WTC11 (cell line): ENCODE results near the gene KAZN.

Source experiments
- CREB1 ChIP-seq: sonication (generic); formaldehyde crosslinking; IDR thresholded peaks from 2 replicates; pipeline ENCODE4 v1.8.0; 2023; ENCODE audit warnings: mild to moderate bottlenecking, missing genetic modification reagents
- FOXJ3 ChIP-seq: sonication (generic); formaldehyde crosslinking; IDR thresholded peaks from 2 replicates; pipeline ENCODE4 v1.9.0; 2021; ENCODE audit warnings: missing genetic modification reagents, mild to moderate bottlenecking, borderline replicate concordance
- GRHL2 ChIP-seq: fragments of 250-450 bp; sonication (Bioruptor Pico); IDR thresholded peaks from 2 replicates; pipeline ENCODE4 v1.8.0; 2022; ENCODE audit warnings: mild to moderate bottlenecking, moderate library complexity; ENCODE audit not compliant: insufficient replicate concordance, severe bottlenecking
- JUN ChIP-seq: sonication (generic); formaldehyde crosslinking; IDR thresholded peaks from 2 replicates; pipeline ENCODE4 v1.8.0; 2023; ENCODE audit warnings: mild to moderate bottlenecking, missing genetic modification reagents
- SP1 ChIP-seq: sonication (generic); formaldehyde crosslinking; conservative IDR thresholded peaks from 2 replicates; pipeline ENCODE4 v1.8.1; 2022; ENCODE audit warnings: missing genetic modification reagents
- TF ChIP-seq, protein P1 (sequence below): fragments of 200-600 bp; IDR thresholded peaks from 2 replicates; pipeline ENCODE4 v1.8.0; 2022; ENCODE audit warnings: antibody characterized with exemption
- TF ChIP-seq, protein P2 (sequence below): sonication (generic); formaldehyde crosslinking; IDR thresholded peaks from 2 replicates; pipeline ENCODE4 v1.8.0; 2023; ENCODE audit warnings: missing genetic modification reagents, mild to moderate bottlenecking, borderline replicate concordance
- TF ChIP-seq, protein P3 (sequence below): sonication (generic); formaldehyde crosslinking; IDR thresholded peaks from 2 replicates; pipeline ENCODE4 v1.8.0; 2022; ENCODE audit warnings: mild to moderate bottlenecking, missing genetic modification reagents
- TF ChIP-seq, protein P4 (sequence below): sonication (generic); formaldehyde crosslinking; IDR thresholded peaks from 2 replicates; pipeline ENCODE4 v1.8.0; 2022; ENCODE audit warnings: mild to moderate bottlenecking, missing genetic modification reagents
- TF ChIP-seq, protein P5 (sequence below): sonication (generic); formaldehyde crosslinking; IDR thresholded peaks from 2 replicates; pipeline ENCODE4 v1.8.1; 2023; ENCODE audit warnings: mild to moderate bottlenecking, moderate library complexity, missing genetic modification reagents
- TF ChIP-seq, protein P6 (sequence below): sonication (generic); formaldehyde crosslinking; IDR thresholded peaks from 2 replicates; pipeline ENCODE4 v1.8.1; 2022; ENCODE audit warnings: low read depth, missing genetic modification reagents, borderline replicate concordance

DNA sequence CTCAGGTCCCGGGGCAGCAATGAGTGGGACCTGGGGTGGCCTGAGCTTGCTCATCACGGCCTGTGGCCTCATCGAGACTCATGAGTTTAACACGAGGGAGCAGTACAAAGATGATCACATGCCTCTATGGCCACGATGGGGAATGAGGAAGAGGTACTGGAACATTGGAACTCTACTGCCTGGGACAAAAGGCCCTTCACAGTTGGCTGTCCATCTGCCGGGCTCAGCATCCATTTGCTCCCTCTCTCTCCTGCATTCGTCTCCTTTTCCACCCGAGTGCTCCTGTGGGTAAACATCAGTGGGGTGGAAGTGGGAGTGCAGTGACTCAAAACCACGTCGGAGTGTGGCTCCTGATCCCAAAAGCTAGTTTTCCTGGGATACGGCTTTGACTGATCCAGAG, 124.9 kb downstream of the KAZN start:
- TF ChIP-seq, protein P1, sequence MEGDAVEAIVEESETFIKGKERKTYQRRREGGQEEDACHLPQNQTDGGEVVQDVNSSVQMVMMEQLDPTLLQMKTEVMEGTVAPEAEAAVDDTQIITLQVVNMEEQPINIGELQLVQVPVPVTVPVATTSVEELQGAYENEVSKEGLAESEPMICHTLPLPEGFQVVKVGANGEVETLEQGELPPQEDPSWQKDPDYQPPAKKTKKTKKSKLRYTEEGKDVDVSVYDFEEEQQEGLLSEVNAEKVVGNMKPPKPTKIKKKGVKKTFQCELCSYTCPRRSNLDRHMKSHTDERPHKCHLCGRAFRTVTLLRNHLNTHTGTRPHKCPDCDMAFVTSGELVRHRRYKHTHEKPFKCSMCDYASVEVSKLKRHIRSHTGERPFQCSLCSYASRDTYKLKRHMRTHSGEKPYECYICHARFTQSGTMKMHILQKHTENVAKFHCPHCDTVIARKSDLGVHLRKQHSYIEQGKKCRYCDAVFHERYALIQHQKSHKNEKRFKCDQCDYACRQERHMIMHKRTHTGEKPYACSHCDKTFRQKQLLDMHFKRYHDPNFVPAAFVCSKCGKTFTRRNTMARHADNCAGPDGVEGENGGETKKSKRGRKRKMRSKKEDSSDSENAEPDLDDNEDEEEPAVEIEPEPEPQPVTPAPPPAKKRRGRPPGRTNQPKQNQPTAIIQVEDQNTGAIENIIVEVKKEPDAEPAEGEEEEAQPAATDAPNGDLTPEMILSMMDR, result no peak
- TF ChIP-seq, protein P2, sequence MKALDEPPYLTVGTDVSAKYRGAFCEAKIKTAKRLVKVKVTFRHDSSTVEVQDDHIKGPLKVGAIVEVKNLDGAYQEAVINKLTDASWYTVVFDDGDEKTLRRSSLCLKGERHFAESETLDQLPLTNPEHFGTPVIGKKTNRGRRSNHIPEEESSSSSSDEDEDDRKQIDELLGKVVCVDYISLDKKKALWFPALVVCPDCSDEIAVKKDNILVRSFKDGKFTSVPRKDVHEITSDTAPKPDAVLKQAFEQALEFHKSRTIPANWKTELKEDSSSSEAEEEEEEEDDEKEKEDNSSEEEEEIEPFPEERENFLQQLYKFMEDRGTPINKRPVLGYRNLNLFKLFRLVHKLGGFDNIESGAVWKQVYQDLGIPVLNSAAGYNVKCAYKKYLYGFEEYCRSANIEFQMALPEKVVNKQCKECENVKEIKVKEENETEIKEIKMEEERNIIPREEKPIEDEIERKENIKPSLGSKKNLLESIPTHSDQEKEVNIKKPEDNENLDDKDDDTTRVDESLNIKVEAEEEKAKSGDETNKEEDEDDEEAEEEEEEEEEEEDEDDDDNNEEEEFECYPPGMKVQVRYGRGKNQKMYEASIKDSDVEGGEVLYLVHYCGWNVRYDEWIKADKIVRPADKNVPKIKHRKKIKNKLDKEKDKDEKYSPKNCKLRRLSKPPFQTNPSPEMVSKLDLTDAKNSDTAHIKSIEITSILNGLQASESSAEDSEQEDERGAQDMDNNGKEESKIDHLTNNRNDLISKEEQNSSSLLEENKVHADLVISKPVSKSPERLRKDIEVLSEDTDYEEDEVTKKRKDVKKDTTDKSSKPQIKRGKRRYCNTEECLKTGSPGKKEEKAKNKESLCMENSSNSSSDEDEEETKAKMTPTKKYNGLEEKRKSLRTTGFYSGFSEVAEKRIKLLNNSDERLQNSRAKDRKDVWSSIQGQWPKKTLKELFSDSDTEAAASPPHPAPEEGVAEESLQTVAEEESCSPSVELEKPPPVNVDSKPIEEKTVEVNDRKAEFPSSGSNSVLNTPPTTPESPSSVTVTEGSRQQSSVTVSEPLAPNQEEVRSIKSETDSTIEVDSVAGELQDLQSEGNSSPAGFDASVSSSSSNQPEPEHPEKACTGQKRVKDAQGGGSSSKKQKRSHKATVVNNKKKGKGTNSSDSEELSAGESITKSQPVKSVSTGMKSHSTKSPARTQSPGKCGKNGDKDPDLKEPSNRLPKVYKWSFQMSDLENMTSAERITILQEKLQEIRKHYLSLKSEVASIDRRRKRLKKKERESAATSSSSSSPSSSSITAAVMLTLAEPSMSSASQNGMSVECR (CRISPR knock-in tag), result no peak
- TF ChIP-seq, protein P3, sequence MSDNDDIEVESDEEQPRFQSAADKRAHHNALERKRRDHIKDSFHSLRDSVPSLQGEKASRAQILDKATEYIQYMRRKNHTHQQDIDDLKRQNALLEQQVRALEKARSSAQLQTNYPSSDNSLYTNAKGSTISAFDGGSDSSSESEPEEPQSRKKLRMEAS (CRISPR knock-in tag), result no peak
- no peak for TF ChIP-seq FOXJ3 (CRISPR knock-in tag)
- TF ChIP-seq, protein P4, sequence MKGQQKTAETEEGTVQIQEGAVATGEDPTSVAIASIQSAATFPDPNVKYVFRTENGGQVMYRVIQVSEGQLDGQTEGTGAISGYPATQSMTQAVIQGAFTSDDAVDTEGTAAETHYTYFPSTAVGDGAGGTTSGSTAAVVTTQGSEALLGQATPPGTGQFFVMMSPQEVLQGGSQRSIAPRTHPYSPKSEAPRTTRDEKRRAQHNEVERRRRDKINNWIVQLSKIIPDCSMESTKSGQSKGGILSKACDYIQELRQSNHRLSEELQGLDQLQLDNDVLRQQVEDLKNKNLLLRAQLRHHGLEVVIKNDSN (CRISPR knock-in tag), result no peak
- TF ChIP-seq GRHL2 (CRISPR knock-in tag), result no peak
- no peak for TF ChIP-seq JUN (CRISPR knock-in tag)
- no peak for TF ChIP-seq CREB1 (CRISPR knock-in tag)
- TF ChIP-seq SP1 (CRISPR knock-in tag), result no peak
- TF ChIP-seq, protein P5, sequence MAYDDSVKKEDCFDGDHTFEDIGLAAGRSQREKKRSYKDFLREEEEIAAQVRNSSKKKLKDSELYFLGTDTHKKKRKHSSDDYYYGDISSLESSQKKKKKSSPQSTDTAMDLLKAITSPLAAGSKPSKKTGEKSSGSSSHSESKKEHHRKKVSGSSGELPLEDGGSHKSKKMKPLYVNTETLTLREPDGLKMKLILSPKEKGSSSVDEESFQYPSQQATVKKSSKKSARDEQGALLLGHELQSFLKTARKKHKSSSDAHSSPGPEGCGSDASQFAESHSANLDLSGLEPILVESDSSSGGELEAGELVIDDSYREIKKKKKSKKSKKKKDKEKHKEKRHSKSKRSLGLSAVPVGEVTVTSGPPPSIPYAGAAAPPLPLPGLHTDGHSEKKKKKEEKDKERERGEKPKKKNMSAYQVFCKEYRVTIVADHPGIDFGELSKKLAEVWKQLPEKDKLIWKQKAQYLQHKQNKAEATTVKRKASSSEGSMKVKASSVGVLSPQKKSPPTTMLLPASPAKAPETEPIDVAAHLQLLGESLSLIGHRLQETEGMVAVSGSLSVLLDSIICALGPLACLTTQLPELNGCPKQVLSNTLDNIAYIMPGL (CRISPR knock-in tag), result no peak
- TF ChIP-seq, protein P6, sequence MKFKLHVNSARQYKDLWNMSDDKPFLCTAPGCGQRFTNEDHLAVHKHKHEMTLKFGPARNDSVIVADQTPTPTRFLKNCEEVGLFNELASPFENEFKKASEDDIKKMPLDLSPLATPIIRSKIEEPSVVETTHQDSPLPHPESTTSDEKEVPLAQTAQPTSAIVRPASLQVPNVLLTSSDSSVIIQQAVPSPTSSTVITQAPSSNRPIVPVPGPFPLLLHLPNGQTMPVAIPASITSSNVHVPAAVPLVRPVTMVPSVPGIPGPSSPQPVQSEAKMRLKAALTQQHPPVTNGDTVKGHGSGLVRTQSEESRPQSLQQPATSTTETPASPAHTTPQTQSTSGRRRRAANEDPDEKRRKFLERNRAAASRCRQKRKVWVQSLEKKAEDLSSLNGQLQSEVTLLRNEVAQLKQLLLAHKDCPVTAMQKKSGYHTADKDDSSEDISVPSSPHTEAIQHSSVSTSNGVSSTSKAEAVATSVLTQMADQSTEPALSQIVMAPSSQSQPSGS (CRISPR knock-in tag), result no peak
